Central memory CD4-positive, alpha-beta T cell (primary cell): ENCODE results near the gene RAD51B.

Source experiments
- DNase-seq: peaks from one replicate; pipeline ENCODE4 v3.0.0; 2022

The RAD51B gene

DNA sequence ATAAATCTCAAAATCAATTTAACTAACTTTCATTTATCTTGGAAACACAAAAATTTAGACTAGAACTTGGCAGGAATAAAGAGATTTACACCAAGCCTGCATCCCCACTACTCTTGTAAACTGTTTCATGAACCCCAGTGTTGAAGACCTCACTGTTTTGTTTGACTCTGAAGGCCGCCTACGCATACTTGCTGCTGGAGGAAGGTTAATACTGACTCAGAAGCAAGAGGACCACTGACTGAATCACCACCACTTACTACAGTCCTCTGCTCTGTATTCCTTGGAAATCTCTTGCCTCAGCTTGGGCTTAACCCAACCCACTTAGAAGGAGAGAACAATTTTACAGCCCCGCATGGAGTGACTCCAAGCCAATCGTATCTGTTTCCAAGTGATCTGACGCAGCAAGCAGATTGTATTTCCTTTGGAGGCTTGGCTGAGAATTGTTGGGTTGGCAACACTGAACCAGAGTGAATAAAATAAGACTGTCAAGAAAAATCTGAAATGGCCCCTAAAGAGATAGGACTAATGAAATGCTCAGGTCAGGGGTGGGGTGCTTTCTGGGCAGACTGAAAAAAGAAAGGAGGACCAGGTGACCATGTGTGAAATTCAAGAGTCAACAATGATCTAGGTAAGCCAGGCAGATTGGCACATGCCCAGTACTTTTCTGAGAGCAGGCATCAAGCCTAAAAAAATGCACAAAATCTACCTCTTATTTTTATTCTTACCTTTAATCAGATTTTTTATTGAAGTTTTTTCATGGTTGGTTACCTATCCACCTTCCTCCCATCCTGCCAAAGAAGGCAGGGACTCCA lies 724.7 kb downstream of the RAD51B start:
- DNase-seq: no peak

DNA sequence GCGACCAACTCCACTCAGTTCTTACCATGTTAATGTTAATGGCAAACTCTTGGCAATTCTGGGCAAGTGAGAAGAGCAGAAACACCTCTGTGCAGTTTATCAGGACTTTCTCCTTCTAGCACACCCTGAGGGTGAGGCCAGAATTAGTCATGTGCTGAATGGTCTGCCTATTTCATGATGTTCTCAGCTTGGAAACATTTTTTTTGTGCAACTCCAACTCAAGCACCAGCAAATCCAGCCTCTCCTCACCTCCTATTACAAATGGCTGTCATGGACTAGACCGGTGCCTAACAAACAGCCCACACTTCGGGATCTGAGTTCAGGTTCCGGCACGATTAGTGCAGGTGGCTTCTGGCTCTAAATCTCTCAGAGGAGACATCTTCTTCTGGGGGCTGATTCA lies 727.3 kb downstream of the RAD51B start:
- no peak for DNase-seq

GRCh38 chr14:68547305-68548193 lies 728.0 kb downstream of the RAD51B start:
- DNase-seq: no peak

DNA sequence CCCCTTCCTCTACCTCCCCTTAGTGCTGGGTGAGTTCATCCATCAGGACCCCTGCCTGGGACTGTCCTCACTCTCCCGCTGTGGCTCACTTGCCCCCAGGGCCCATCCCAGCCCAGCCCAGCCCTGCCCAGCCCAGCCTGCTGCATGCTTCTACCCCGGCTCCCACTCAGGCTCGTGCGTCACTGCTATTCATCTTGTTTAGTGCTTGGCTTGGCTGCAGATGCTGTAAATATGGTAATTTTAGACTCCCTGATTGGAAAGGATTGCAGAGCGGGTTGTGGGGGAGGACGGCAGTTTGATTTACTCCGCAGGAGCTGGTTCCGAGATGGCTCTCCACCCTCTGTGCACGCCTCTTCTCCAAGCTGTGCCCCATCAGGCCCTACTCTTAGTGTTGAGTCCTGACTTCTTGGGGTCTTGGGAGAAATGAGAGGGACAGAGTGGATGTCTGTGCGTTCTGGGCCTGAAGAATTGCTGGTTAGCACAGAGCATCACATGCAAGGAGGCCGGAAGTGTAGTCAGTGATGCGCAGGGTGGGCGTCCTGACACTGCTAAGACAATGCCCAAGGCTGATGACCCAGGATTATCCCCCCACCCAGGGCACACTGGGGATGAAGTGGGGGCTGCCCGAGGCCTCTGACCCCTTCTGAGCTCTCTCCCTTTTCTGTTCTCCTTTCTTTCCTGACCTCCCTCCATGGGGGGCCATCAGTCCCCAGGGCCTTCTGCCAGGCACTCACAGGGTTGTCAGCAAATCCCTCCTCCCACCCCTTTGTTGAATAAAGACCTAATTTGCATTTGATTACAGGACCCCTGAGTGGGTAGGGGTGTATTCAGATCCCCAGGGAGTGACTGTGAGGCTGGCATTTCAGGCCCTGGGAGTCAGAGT lies 728.9 kb downstream of the RAD51B start:
- no peak for DNase-seq

GRCh38 chr14:68550338-68550715 lies 730.7 kb downstream of the RAD51B start:
- no peak for DNase-seq

DNA sequence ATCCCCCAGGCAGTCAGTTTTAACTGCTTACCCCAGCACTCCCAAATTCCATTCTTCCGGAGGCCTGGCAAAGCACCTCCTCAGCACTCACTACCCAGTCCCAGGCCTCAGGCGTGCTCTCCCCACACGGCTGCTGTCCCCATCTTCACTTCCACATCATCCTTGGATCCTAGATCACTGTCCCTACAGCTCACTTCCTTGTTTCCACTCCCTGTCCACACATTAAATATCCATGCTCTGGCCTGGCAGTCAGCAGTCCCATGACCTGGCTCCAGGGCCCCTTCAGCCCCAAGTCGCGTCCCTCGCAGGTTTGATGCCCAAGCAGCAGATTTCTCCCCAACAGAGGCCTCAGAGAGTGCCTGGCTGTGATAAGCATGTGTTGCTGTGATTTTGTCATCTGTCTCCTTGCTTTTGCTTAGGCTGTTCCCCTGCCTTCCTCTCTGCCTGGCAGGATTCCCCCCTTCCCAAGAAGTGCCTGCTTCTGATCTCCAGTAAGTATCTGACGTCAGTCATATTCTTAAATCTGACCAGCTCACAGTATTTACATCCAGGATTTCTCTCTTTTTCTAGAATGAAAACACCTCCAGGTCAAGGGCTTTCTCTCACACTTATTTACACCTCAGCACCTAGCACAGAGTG lies 731.6 kb downstream of the RAD51B start:
- no peak for DNase-seq

DNA sequence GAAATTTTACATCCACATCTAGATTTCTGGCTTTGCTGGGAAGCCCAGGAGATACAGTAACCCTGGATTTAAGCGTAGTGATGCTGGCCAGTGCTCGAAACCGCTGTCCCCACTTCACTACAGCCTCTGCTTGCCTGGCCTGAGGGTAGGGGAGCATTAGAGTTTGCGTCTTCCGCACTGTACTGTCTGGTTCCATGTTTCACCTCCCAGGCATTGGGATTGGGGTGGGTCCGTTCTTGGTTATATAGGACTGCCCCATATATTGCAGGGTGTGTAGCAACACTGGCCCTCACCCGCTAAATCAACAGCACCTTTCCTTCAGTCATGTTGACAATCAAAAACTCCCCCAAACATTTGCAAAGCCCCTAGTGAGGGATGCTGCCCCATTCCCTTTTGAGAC lies 732.5 kb downstream of the RAD51B start:
- DNase-seq: no peak

DNA sequence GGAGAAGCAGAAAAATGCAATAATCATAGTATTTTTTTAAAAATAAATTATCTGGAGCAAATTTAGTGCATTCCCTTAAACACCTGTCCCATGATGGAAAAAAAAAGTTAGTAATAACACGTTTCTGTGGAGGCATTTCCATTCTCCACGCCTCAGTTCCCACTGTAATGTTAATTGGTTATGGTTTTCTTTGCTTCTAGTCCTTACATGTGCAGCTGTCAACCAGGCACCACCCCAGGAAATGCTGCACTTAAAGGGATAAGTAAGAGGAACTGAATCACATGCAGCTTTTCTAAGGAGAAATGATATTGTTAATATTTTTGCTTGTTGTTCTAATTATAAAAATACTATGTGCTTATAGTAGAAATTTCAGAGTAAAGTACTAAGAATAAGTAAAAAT lies 733.0 kb downstream of the RAD51B start:
- no peak for DNase-seq

DNA sequence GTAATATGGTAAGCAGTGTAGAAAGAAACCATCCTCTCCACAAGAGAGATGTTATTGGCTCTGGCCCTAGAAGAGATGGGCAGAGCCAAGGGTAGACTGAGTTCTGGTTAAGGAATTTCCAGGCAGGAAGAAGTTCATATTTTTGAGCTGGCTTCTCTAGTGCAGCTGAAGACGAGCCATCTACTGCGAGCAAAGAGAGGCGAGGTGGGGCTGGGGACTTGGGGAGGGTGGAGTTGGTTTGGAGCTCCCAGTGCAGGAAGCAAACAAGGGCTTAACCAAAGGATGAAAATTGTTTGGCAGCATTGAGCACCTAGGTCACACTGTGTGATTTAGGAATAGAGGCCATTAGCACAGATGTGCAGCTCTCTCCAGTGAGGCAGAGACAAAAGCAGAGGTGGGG lies 733.7 kb downstream of the RAD51B start:
- no peak for DNase-seq

- DNase-seq: no peak
Measured at GRCh38 chr14:68554231-68554630, 734.7 kb downstream of the RAD51B start.

DNA sequence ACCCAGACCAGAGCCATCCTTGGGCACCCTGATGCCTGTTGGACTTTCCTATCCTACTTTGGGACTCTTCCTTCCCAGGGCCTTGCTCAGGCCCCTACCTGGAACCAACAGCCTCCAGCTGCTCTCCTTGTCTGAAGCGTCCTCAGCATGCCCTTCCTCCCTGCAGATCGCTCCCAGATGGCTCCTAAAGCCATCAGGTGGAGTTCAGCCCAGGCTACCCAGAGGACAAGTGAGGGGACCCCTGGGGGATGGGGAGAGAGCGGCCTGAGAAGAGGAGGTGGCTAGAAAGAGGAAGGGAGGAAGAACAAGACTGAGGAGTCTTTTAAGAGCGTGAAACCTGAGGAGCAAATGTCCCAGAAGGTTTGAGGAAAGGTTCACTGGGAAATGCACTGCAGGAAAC lies 736.7 kb downstream of the RAD51B start:
- DNase-seq: no peak

DNA sequence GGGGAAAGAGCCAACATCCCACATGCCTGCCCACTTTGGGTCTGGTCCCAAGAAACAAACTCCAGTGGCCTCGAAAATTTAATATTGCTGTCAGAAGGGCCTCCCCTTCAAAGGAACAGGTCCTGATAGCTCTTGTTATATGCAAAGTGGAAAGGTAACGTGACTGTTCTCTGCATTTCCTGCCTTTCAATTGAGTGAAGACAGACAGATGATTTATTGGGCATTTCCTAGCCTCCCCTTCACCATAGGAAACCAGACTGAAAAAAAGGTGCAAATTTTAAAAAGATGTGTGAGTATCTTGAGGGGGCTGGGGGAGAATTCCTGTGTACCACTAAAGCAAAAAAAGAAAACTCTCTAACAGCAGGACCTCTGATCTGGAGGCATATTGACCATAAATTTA lies 738.1 kb downstream of the RAD51B start:
- DNase-seq: no peak

DNA sequence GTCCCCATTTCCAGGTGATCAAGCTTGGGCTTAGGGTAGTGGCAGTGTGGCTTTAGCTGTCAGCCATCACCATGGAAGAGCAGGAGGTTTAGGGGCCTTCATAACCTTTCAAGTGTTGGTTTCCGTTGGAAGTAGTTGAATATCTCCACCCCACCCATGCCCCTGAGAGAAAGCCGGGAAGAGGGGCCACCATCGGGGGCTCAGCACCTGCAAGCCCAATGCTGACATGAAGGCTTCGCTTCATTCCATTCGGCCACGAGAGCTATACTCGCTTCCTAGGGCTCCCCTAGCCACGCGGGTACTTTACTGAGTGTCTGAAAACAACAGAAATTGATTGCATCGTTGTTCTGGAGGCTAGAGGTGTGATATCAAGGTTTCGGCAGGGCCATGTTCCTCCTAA lies 738.5 kb downstream of the RAD51B start:
- DNase-seq: no peak

DNA sequence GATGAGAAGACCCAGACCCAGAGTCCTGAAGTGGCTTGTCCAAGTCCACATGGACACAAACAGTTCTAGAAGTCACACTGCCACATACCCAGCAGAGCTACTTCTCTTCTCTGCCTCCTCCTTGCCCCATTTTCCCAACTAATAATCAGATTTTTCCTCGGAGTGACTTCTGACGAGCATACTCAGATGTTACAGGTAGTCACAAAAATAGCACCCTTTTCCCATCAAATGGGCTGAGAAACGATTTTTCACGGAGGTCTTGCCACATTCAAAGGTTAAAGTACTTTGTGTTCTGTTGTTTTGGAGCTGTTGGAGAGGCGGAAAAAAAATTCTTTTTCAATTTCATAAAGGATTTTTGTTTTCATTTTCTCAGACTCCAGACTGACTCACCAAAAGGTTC lies 740.4 kb downstream of the RAD51B start:
- no peak for DNase-seq

GRCh38 chr14:68561531-68562007 lies 742.0 kb downstream of the RAD51B start:
- no peak for DNase-seq

DNA sequence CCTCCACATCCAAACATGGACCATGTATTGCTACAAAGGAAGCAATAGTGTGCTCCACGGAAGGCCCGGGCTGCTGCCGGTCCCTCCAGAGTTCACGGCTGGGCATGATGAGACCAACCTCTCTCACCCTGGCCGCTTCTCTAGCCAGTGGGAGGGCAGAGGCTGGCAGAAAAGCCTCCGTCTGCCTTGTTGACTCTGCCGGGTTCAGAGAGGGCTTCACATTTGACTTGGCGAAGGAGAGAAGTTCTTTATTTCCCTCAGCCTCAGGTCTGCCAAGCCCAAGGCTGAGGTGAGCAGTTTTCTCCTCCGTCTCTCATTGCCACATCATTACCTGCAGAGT lies 743.3 kb downstream of the RAD51B start:
- no peak for DNase-seq

DNA sequence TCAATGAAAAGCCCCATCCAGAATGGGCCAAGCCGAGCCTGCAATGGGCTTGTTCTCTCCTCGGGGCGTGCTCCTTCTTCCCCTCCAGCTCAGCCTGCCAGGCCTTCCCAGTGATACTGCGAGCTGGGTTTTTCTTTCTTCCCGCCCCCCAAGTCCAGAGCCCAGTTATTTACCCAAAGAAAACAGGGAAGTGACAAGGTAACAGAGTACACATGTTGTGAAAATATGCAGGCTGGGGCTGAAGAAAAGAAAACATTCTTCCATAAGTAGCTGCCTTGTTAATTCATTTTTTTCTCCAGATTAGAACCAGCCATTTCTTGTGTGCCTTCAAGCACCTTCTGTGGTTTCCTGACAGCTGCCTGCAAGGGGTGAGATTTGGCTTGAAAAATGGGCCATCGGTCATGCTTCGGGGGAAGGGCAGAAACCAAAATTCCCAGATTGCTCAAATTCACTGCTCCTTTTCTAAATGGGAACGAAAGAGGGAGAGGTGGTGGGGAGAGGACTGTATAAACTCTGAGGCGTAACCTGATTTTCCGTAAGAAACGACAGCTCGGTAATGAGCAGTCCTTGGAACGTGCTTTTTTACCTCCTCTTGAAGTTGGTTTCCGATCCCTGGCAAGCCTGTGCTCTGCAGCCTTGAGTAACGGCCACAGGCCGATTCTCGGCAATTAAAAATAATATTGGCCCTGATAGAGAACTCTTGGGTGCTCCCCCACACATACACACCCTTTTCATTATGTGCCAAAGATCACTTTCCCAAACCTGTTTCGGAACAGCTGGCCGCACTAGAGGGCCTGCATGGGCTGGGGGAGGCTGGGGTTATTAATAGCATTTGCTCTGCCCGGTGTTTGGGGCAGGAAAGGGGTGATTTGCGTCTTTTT lies 743.9 kb downstream of the RAD51B start:
- no peak for DNase-seq

DNA sequence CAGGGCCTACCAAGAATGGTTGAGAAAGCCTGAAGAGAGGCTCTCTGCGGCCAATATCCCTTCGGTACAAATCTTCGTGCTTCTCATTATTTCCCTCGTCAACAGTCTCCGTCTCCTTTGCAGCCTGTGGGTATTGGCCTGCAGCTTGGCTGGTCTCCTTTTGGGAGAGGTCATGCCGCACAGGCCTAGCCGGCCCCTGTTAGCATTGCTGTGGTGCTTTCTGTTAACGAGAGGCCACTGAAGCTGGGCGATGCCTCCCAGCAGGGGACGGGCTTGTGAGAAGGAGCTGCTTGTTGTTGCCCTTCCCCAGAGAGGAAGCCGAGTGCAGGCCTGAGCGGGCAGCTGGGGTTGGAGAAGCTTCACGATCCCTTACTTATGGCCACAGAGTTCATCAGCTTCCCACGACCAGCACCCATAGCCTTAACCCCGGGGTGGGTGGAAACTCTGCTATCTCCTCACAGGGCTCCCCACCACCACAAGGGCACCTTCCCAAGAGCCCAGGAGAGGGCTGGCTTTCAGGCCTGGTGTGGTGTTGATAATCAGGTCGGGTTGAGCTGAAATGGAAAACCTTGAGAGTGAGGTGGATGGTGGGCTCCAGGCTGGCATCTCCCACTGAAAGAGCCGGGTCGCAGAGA lies 744.7 kb downstream of the RAD51B start:
- no peak for DNase-seq

GRCh38 chr14:68564826-68565759 lies 745.5 kb downstream of the RAD51B start:
- DNase-seq: peak; percentile 2

DNA sequence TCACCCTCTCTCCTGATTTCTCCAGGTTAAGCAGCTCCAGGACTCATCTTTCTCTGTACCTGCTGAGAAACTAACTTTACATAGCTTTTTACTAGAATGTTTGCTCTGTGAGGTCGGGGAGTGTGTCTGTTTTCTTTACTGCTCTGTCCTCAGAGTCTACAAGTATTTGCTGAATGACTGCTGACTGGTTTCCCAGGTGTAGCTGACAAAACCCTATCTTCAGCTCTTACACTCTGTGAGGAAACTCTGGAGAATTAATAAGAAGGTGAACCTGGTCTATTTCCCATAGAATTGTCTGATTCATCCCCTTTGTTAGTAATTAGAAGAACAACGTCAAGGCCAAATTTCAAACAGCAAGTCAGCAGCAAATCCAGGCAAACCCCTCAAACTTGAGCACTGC lies 746.5 kb downstream of the RAD51B start:
- DNase-seq: no peak
